Motor neuron (in vitro differentiated cells): Measurements from ENCODE around the gene HDLBP. TPM values are rescaled to one million over a fixed set of nuclear protein-coding genes. Genes with fewer than 3 reads are reported as not detected.

Experiments
- ATAC-seq, 8 experiments: fragments of 200-7000 bp; cut with Tn5 transposase; replicated peaks in 6 of 8; 2 replicates each; pipeline ENCODE4 v1.8.0; 2021; ENCODE audit warnings: mild to moderate bottlenecking in 8 of 8, moderate library complexity in 8 of 8
- H3K27ac ChIP-seq, 2 donors: fragments of 250-450 bp; sonication (Bioruptor Pico); 2 replicates each; pipeline ENCODE4 v1.9.0; 2021; ENCODE audit warnings: antibody characterized with exemption in 2 of 2, mild to moderate bottlenecking in 2 of 2, moderate library complexity in 1 of 2
- H3K4me1 ChIP-seq, 2 donors: fragments of 250-450 bp; sonication (Bioruptor Pico); replicated peaks in 1 of 2; 2 replicates each; pipeline ENCODE4 v1.6.1; 2021; ENCODE audit warnings: antibody characterized with exemption in 2 of 2, mild to moderate bottlenecking in 2 of 2, moderate library complexity in 1 of 2
- H3K4me3 ChIP-seq, 5 donors: fragments of 250-450 bp; sonication (Bioruptor Pico); 2 replicates each; pipeline ENCODE4 v1.9.0; 2021; ENCODE audit warnings: antibody characterized with exemption in 5 of 5, mild to moderate bottlenecking in 5 of 5, moderate library complexity in 4 of 5
- whole genome bisulfite sequencing, 10 experiments: fragments of 450-650 bp; shearing (Covaris generic); methylation state at CpG; one replicate each; pipeline ENCODE4 v1.0.0; 2022; 5-methylcytosine and 5-hydroxymethylcytosine counted together
- in situ Hi-C, 9 experiments: fragments of 400-800 bp; cut with MboI; loops; one replicate each; pipeline ENCODE4 v1.15.0; 2021; ENCODE audit warnings: low sequenced_read_pairs in 9 of 9, low pct_unique_long_range_greater_than_20kb in 2 of 9; ENCODE audit not compliant: unreplicated experiment in 9 of 9
- total RNA-seq, 8 experiments: library from RNA; unstranded; fragments of 300-600 nt; gene quantifications; 2 replicates each; pipeline versions ENCODE4 v1.2.3 to v1.2.4, GENCODE V29; 2022

The HDLBP gene
- total RNA-seq, 8 experiments from 2014 or later, result 141 to 466 (median 303) TPM

- no peak overlapping the region for H3K4me3 ChIP-seq
- peaks cover 22 to 24% of the 10 kb centered on the region in 2 donors for H3K4me1 ChIP-seq
- in situ Hi-C loops, result no loop called here
- WGBS, 10 experiments, result 67 to 100% (median 100%) methylated on average over 1 of the region's 1 CpG; no CpG with 5 or more reads in 1 of the 10 experiments
- no peak overlapping the region for H3K27ac ChIP-seq
- ATAC-seq, result no peak
Measured at GRCh38 chr2:241275504-241275903, 40.0 kb downstream of the HDLBP start.

GRCh38 chr2:241274127-241274526, 41.3 kb downstream of the HDLBP start:
- ATAC-seq, result no peak
- in situ Hi-C loops, result no loop called here
- 17 to 100% (median 91%) methylated on average over 1 to 5 of the region's 5 CpGs; no CpG with 5 or more reads in 2 of the 10 experiments for WGBS, 10 experiments
- Histone ChIP-seq H3K4me1 (peaks cover 9 to 16% of the 10 kb centered on the region in 2 donors), H3K4me3 (no peak overlapping the region), H3K27ac (no peak overlapping the region)

GRCh38 chr2:241273210-241274020, 42.1 kb downstream of the HDLBP start:
- in situ Hi-C loops, result no loop called here
- WGBS, 10 experiments, result 0 to 88% (median 46%) methylated on average over 1 to 11 of the region's 21 CpGs; no CpG with 5 or more reads in 1 of the 10 experiments
- H3K4me1 ChIP-seq, result peaks cover 6 to 16% of the 10 kb centered on the region in 2 donors
- ATAC-seq, result peak in 2 of 8 experiments; percentile 2
- H3K27ac ChIP-seq, result peak overlapping the region in 1 of 2 donors; percentile 79
- peak overlapping the region; percentile 69 to 90 (median 81) for H3K4me3 ChIP-seq

- WGBS, 10 experiments, result 0 to 15% (median 0%) methylated on average over 1 to 6 of the region's 102 CpGs; no CpG with 5 or more reads in 7 of the 10 experiments
- Histone ChIP-seq H3K27ac (peak overlapping the region; percentile 58 to 79), H3K4me1 (peaks cover 6 to 16% of the 10 kb centered on the region in 2 donors), H3K4me3 (peak overlapping the region; percentile 69 to 90 (median 81))
- peak; percentile 63 to 90 (median 86) for ATAC-seq
- in situ Hi-C loops, result no loop called here
Measured at GRCh38 chr2:241272303-241273209, 42.9 kb downstream of the HDLBP start.

GRCh38 chr2:241271706-241272302, 43.7 kb downstream of the HDLBP start:
- Histone ChIP-seq H3K4me3 (peak overlapping the region; percentile 69 to 90 (median 81)), H3K4me1 (peaks cover 6 to 16% of the 10 kb centered on the region in 2 donors), H3K27ac (peak overlapping the region; percentile 58 to 79)
- peak; percentile 54 to 71 (median 60) for ATAC-seq
- WGBS, 10 experiments, result 0 to 25% (median 10%) methylated on average over 1 to 8 of the region's 37 CpGs; no CpG with 5 or more reads in 3 of the 10 experiments
- in situ Hi-C loops, result no loop called here

- 24 to 100% (median 94%) methylated on average over 1 to 5 of the region's 5 CpGs; no CpG with 5 or more reads in 3 of the 10 experiments for WGBS, 10 experiments
- ATAC-seq, result no peak
- in situ Hi-C loops, result no loop called here
- Histone ChIP-seq H3K27ac (no peak overlapping the region), H3K4me3 (peak overlapping the region in 1 of 5 donors; percentile 86), H3K4me1 (peaks cover 6 to 16% of the 10 kb centered on the region in 2 donors)
Measured at GRCh38 chr2:241270531-241270930, 44.9 kb downstream of the HDLBP start.

- H3K4me1 ChIP-seq, result peaks cover 6 to 16% of the 10 kb centered on the region in 2 donors
- no peak overlapping the region for H3K4me3 ChIP-seq
- no peak overlapping the region for H3K27ac ChIP-seq
- WGBS, 10 experiments, result 47 to 100% (median 93%) methylated on average over 1 to 13 of the region's 15 CpGs; no CpG with 5 or more reads in 1 of the 10 experiments
- ATAC-seq, result no peak
- in situ Hi-C loops, result no loop called here
Measured at GRCh38 chr2:241269707-241270520, 45.6 kb downstream of the HDLBP start.

- peaks cover 6 to 16% of the 10 kb centered on the region in 2 donors for H3K4me1 ChIP-seq
- no peak overlapping the region for H3K4me3 ChIP-seq
- peak in 3 of 8 experiments; percentile 19 to 30 (median 26) for ATAC-seq
- WGBS, 10 experiments, result 17 to 100% (median 94%) methylated on average over 1 to 14 of the region's 14 CpGs
- in situ Hi-C loops, result no loop called here
- no peak overlapping the region for H3K27ac ChIP-seq
Measured at GRCh38 chr2:241268716-241269445, 46.6 kb downstream of the HDLBP start.

- WGBS, 10 experiments, result 58 to 100% (median 96%) methylated on average over 2 to 7 of the region's 7 CpGs; no CpG with 5 or more reads in 3 of the 10 experiments
- in situ Hi-C loops, result no loop called here
- ATAC-seq, result no peak
- Histone ChIP-seq H3K4me1 (peaks cover 6 to 13% of the 10 kb centered on the region in 2 donors), H3K27ac (no peak overlapping the region), H3K4me3 (no peak overlapping the region)
Measured at GRCh38 chr2:241268306-241268705, 47.2 kb downstream of the HDLBP start.

- no peak overlapping the region for H3K27ac ChIP-seq
- no peak overlapping the region for H3K4me3 ChIP-seq
- in situ Hi-C loops, result no loop called here
- H3K4me1 ChIP-seq, result peaks cover 6 to 10% of the 10 kb centered on the region in 2 donors
- WGBS, 10 experiments, result 48 to 93% (median 82%) methylated on average over 1 to 8 of the region's 12 CpGs; no CpG with 5 or more reads in 4 of the 10 experiments
- no peak for ATAC-seq
Measured at GRCh38 chr2:241267249-241268067, 48.0 kb downstream of the HDLBP start.

- Histone ChIP-seq H3K4me3 (no peak overlapping the region), H3K27ac (no peak overlapping the region), H3K4me1 (no peaks in the 10 kb centered on the region)
- no peak for ATAC-seq
- in situ Hi-C loops, result no loop called here
- WGBS, 10 experiments, result 60 to 100% (median 90%) methylated on average over 1 to 3 of the region's 5 CpGs; no CpG with 5 or more reads in 4 of the 10 experiments
Measured at GRCh38 chr2:241265506-241265905, 50.0 kb downstream of the HDLBP start.
